ENCODE results near the gene MSL1. TPM values are rescaled to one million over a fixed set of nuclear protein-coding genes. Genes with fewer than 3 reads are reported as not detected.
A peak's percentile ranks its signal among the peaks of the same experiment; 100 is the strongest.
"Not testable (repeated sequence)": the region's sequence is repeated elsewhere in the genome, so short reads cannot be mapped to it uniquely, and the experiment has no call there.

Gene MSL1
- total RNA-seq, 1 experiment from 2014 or later, result 74.2 TPM

GRCh38 chr17:40122999-40123810, 1.4 kb downstream of the MSL1 start:
- no peak for DNase-seq (ENCODE audit: extremely low read depth, low read depth)

GRCh38 chr17:40123811-40124114, 2.0 kb downstream of the MSL1 start:
- no peak for DNase-seq (ENCODE audit: extremely low read depth, low read depth)

GRCh38 chr17:40124279-40125141, 2.7 kb downstream of the MSL1 start:
- DNase-seq (ENCODE audit: extremely low read depth, low read depth), result no peak

GRCh38 chr17:40129498-40129897, 7.7 kb downstream of the MSL1 start:
- no peak for DNase-seq (ENCODE audit: extremely low read depth, low read depth)

- no peak for DNase-seq (ENCODE audit: extremely low read depth, low read depth)
These were observed 8.7 kb downstream of the MSL1 start for GRCh38 chr17:40130352-40131042.

- DNase-seq (ENCODE audit: extremely low read depth, low read depth), result no peak
These were observed 12.4 kb downstream of the MSL1 start for GRCh38 chr17:40134184-40134583.

- DNase-seq (ENCODE audit: extremely low read depth, low read depth), result no peak
These were observed 14.0 kb downstream of the MSL1 start for GRCh38 chr17:40135817-40136216.

GRCh38 chr17:40139566-40140058, 17.8 kb downstream of the MSL1 start:
- no peak for DNase-seq (ENCODE audit: extremely low read depth, low read depth)

- not testable (repeated sequence) for DNase-seq (ENCODE audit: extremely low read depth, low read depth)
These were observed 21.4 kb downstream of the MSL1 start for GRCh38 chr17:40143166-40143565.

GRCh38 chr17:40145476-40145875, 23.7 kb downstream of the MSL1 start:
- DNase-seq (ENCODE audit: extremely low read depth, low read depth), result no peak

GRCh38 chr17:40148527-40148926, 26.8 kb downstream of the MSL1 start:
- no peak for DNase-seq (ENCODE audit: extremely low read depth, low read depth)

- no peak for DNase-seq (ENCODE audit: extremely low read depth, low read depth)
These were observed 28.5 kb downstream of the MSL1 start for GRCh38 chr17:40150276-40150675.

- DNase-seq (ENCODE audit: extremely low read depth, low read depth), result no peak
These were observed 29.7 kb downstream of the MSL1 start for GRCh38 chr17:40151414-40151963.

- DNase-seq (ENCODE audit: extremely low read depth, low read depth), result no peak
These were observed 31.9 kb downstream of the MSL1 start for GRCh38 chr17:40153603-40154236.

- DNase-seq (ENCODE audit: extremely low read depth, low read depth), result no peak
These were observed 36.2 kb downstream of the MSL1 start for GRCh38 chr17:40157973-40158372.

- no peak for DNase-seq (ENCODE audit: extremely low read depth, low read depth)
These were observed 36.8 kb downstream of the MSL1 start for GRCh38 chr17:40158438-40159013.

GRCh38 chr17:40159456-40159855, 37.7 kb downstream of the MSL1 start:
- no peak for DNase-seq (ENCODE audit: extremely low read depth, low read depth)

GRCh38 chr17:40167685-40168261, 46.0 kb downstream of the MSL1 start:
- DNase-seq (ENCODE audit: extremely low read depth, low read depth), result no peak

GRCh38 chr17:40168262-40168832, 46.6 kb downstream of the MSL1 start:
- peak; percentile 43 for DNase-seq (ENCODE audit: extremely low read depth, low read depth)

All from NCI-H460 (cell line).